GM18517 (cell line): Measurements from ENCODE around the gene S100A12.
"Not testable (repeated sequence)": the region's sequence is repeated elsewhere in the genome, so short reads cannot be mapped to it uniquely, and the experiment has no call there.

Experiments
- ATAC-seq: cut with Tn5 transposase; IDR thresholded peaks from one replicate; pipeline ENCODE4 v1.9.1; 2021; ENCODE audit warnings: mild to moderate bottlenecking, moderate library complexity; ENCODE audit not compliant: unreplicated experiment

Gene S100A12

GRCh38 chr1:153375511-153375910 lies at the start of gene S100A12:
Gene S100A12 (minus strand): TSS chr1:153375621. CDS start chr1:153374592, 1,029 bp downstream.
- no peak for ATAC-seq

- no peak for ATAC-seq
Observed at GRCh38 chr1:153422450-153423068, 47.1 kb upstream of the S100A12 start.

GRCh38 chr1:153420306-153420705 lies 44.9 kb upstream of the S100A12 start:
- no peak for ATAC-seq

GRCh38 chr1:153419436-153419793 lies 44.0 kb upstream of the S100A12 start:
- ATAC-seq = not testable (repeated sequence)

GRCh38 chr1:153418758-153419435 lies 43.5 kb upstream of the S100A12 start:
- not testable (repeated sequence) for ATAC-seq

GRCh38 chr1:153417136-153417888 lies 41.9 kb upstream of the S100A12 start:
- no peak for ATAC-seq

GRCh38 chr1:153415850-153416570 lies 40.6 kb upstream of the S100A12 start, which contains the start of gene S100A7A:
Gene S100A7A (plus strand): TSS chr1:153416520. CDS start chr1:153418083, 1,563 bp downstream.
- ATAC-seq = no peak

GRCh38 chr1:153413961-153414360 lies 38.5 kb upstream of the S100A12 start:
- not testable (repeated sequence) for ATAC-seq

- ATAC-seq = not testable (repeated sequence)
Observed at GRCh38 chr1:153407274-153407673, 31.9 kb upstream of the S100A12 start.

- ATAC-seq = not testable (repeated sequence)
Observed at GRCh38 chr1:153405825-153406599, 30.6 kb upstream of the S100A12 start.

- ATAC-seq = no peak
Observed at GRCh38 chr1:153404768-153405167, 29.3 kb upstream of the S100A12 start.

- no peak for ATAC-seq
Observed at GRCh38 chr1:153404086-153404635, 28.7 kb upstream of the S100A12 start.

GRCh38 chr1:153403421-153404085 lies 28.1 kb upstream of the S100A12 start:
- ATAC-seq = no peak

GRCh38 chr1:153402226-153402625 lies 26.8 kb upstream of the S100A12 start:
- ATAC-seq = no peak

GRCh38 chr1:153401461-153401860 lies 26.0 kb upstream of the S100A12 start:
- ATAC-seq = no peak

- no peak for ATAC-seq
Observed at GRCh38 chr1:153400244-153400643, 24.8 kb upstream of the S100A12 start.

- no peak for ATAC-seq
Observed at GRCh38 chr1:153399401-153400055, 24.1 kb upstream of the S100A12 start.

GRCh38 chr1:153397924-153398651 lies 22.7 kb upstream of the S100A12 start:
- ATAC-seq = no peak
